ENCODE results near the gene TMEM150B. TPM values are rescaled to one million over a fixed set of nuclear protein-coding genes. Genes with fewer than 3 reads are reported as not detected.

TMEM150B gene
- total RNA-seq, 1 donor from 2014 or later = not detected

- H3K4me1 Mint-ChIP-seq (ENCODE audit: unreplicated experiment) = peaks cover 3% of the 10 kb centered on the region
- peaks cover 35% of the 10 kb centered on the region for H3K27me3 Mint-ChIP-seq (ENCODE audit: unreplicated experiment)
- H3K27ac Mint-ChIP-seq (ENCODE audit: unreplicated experiment) = peak overlapping the region; percentile 70
- no peak overlapping the region for H3K4me3 Mint-ChIP-seq (ENCODE audit: unreplicated experiment)
- no peaks in the 10 kb centered on the region for H3K9me3 Mint-ChIP-seq (ENCODE audit: unreplicated experiment)
- DNase-seq (ENCODE audit: low spot score) = no peak
- peaks cover 3% of the 10 kb centered on the region for H3K36me3 Mint-ChIP-seq (ENCODE audit: low read depth, unreplicated experiment)
- no peak for TF ChIP-seq CTCF (IDR thresholded peaks at IDR 0.05; ENCODE audit: unreplicated experiment)
These were observed 30.2 kb upstream of the TMEM150B start for GRCh38 chr19:55355213-55355821.

DNA sequence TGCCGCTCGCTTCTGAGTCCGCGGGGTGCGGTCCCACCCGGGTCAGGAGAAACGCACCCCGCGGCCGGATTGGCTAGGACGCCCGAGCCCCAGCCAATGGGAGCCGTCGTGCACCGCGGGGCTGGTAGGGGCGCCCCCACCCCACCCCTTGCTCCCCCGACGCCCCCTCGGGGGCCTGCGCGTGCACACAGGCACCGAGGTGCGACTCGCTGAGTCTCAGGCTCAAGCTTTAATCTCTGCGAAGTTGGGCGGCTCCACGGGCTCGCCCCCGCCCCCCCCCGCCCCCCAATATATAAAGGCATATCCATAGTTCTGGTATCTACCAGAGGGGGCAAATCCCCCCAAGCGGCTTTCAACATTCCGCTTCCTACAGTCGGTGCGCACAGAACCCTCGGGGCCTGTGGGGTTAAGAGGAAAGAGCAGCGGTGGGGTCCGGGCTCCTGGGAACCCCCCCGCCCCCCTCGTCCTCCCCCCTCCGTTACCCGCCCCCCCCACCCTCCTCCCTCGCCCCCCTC, 29.6 kb upstream of the TMEM150B start, which contains the start of gene COX6B2:
COX6B2 (minus strand) TSS at position 22 of the 515 bp plus-strand sequence. CDS start 198 bp downstream, outside the sequence.
- Mint-ChIP-seq H3K36me3 (ENCODE audit: low read depth, unreplicated experiment) (peaks cover 3% of the 10 kb centered on the region), H3K27ac (ENCODE audit: unreplicated experiment) (peak within 1 kb of the TSS; percentile 70), H3K4me3 (ENCODE audit: unreplicated experiment) (peak within 1 kb of the TSS; percentile 73), H3K4me1 (ENCODE audit: unreplicated experiment) (peaks cover 3% of the 10 kb centered on the region), H3K27me3 (ENCODE audit: unreplicated experiment) (peaks cover 35% of the 10 kb centered on the region), H3K9me3 (ENCODE audit: unreplicated experiment) (no peaks in the 10 kb centered on the region)
- TF ChIP-seq CTCF (IDR thresholded peaks at IDR 0.05; ENCODE audit: unreplicated experiment) = no peak
- DNase-seq (ENCODE audit: low spot score) = no peak

- Mint-ChIP-seq H3K36me3 (ENCODE audit: low read depth, unreplicated experiment) (peaks cover 3% of the 10 kb centered on the region), H3K4me3 (ENCODE audit: unreplicated experiment) (peak overlapping the region; percentile 73), H3K4me1 (ENCODE audit: unreplicated experiment) (peaks cover 3% of the 10 kb centered on the region), H3K27ac (ENCODE audit: unreplicated experiment) (no peak overlapping the region), H3K9me3 (ENCODE audit: unreplicated experiment) (no peaks in the 10 kb centered on the region), H3K27me3 (ENCODE audit: unreplicated experiment) (peaks cover 35% of the 10 kb centered on the region)
- DNase-seq (ENCODE audit: low spot score) = peak; percentile 72
- TF ChIP-seq CTCF (IDR thresholded peaks at IDR 0.05; ENCODE audit: unreplicated experiment) = no peak
These were observed 28.9 kb upstream of the TMEM150B start for GRCh38 chr19:55353803-55354697.

DNA sequence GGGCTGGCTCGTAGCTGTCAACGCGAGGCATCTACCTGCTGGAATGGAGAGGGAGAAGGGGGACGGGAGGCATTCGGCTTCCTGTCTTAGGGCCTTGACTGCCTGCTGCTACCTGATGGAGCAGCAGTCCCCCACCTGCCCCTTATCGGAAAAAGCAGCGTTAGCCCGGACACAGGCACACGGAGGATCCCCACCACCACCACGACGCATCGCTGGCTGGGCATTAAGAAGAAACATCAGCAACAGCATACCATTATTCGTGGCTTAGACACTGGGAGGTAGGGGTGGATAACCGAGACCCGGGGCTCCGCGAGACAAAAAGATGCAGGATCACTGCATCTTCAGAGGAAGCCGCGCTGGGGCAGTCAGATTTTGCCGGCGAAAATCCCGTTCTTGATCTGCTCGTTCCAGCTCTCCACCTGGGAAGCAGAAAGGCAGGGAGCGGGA, 28.2 kb upstream of the TMEM150B start:
- Mint-ChIP-seq H3K4me3 (ENCODE audit: unreplicated experiment) (no peak overlapping the region), H3K27me3 (ENCODE audit: unreplicated experiment) (peaks cover 35% of the 10 kb centered on the region), H3K4me1 (ENCODE audit: unreplicated experiment) (peaks cover 9% of the 10 kb centered on the region), H3K36me3 (ENCODE audit: low read depth, unreplicated experiment) (peaks cover 3% of the 10 kb centered on the region), H3K9me3 (ENCODE audit: unreplicated experiment) (no peaks in the 10 kb centered on the region), H3K27ac (ENCODE audit: unreplicated experiment) (no peak overlapping the region)
- no peak for DNase-seq (ENCODE audit: low spot score)
- no peak for TF ChIP-seq CTCF (IDR thresholded peaks at IDR 0.05; ENCODE audit: unreplicated experiment)

Data from endothelial cell (in vitro differentiated cells).